ENCODE measurements around the gene ASPHD1. TPM values are rescaled to one million over a fixed set of nuclear protein-coding genes. Genes with fewer than 3 reads are reported as not detected.

Gene ASPHD1
- total and polyA plus RNA-seq, 4 experiments from 2014 or later = not detected

DNA sequence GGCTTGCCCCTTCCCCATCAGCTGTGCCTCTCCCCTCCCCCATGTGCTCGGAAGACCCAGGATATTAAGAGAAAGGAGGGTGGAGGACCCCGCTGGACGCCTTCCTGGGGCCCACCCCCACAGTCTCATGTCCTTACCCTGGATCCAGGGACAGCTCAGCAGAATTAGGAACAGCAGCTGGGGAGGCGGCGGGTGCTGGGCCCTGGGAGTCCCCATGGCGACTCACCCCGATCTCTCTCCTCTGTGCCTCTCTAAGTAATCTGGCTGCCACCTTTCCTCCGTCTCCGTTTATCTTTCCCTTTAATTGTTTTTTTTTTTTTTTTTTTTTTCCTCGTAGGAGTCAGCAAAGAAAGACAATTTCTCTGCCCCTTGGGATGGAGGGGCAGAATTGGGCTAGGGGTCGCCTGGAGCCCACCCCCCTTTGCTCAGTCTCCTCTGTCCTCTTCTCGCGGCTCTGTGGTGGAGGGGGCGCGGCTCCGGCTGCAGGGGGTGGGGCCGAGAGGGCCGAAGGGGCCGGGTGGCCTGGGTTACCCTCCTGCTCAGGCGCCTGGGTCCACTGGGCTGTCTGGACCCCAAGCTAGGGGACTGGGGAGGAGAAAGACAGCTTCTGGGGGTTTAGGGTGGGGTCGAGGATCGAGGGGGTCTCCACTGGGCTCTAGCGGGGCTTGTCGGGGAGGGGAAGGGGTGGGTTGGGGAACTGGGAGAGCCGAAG, 1.3 kb upstream of the ASPHD1 start:
- peaks cover 0 to 3% (median 0%) of the 10 kb centered on the region in 8 donors for H3K9me3 Mint-ChIP-seq
- Histone ChIP-seq H3K27ac (ENCODE audit: low read depth, low read length) (no peak overlapping the region), H3K4me1 (ENCODE audit: insufficient read depth, low read length) (peaks cover 15% of the 10 kb centered on the region), H3K36me3 (ENCODE audit: insufficient read depth, low read length) (no peaks in the 10 kb centered on the region), H3K9me3 (ENCODE audit: control insufficient read depth in 1 of 2, low read length in 2 of 2) (no peaks in the 10 kb centered on the region), H3K4me3 (ENCODE audit: low read length in 2 of 2) (no peak overlapping the region), H3K27me3 (ENCODE audit: insufficient read depth, low read length) (peaks cover 10% of the 10 kb centered on the region)
- peaks cover 18 to 24% of the 10 kb centered on the region in 2 donors for H3K27me3 Mint-ChIP-seq
- peak overlapping the region in 1 of 8 donors; percentile 67 for H3K4me3 Mint-ChIP-seq
- H3K36me3 Mint-ChIP-seq = no peaks in the 10 kb centered on the region
- H3K4me1 Mint-ChIP-seq = peaks cover 0 to 5% (median 3%) of the 10 kb centered on the region in 4 donors
- intact Hi-C loops (cut with micrococcal nuclease) = no loop called here
- ChIA-PET CTCF (ENCODE audit: partially characterized antibody) (no interaction called here), POLR2A (ENCODE audit: partially characterized antibody) (interaction anchor here (0.8 to 3.9 kb wide), 3 partner anchors 27 to 97 kb away, joined by 4 to 13 read pairs (median 5); partner anchors contain the start of genes INO80E, KCTD13 and TMEM219)
- no peak for DNase-seq
- H3K27ac Mint-ChIP-seq = no peak overlapping the region

DNA sequence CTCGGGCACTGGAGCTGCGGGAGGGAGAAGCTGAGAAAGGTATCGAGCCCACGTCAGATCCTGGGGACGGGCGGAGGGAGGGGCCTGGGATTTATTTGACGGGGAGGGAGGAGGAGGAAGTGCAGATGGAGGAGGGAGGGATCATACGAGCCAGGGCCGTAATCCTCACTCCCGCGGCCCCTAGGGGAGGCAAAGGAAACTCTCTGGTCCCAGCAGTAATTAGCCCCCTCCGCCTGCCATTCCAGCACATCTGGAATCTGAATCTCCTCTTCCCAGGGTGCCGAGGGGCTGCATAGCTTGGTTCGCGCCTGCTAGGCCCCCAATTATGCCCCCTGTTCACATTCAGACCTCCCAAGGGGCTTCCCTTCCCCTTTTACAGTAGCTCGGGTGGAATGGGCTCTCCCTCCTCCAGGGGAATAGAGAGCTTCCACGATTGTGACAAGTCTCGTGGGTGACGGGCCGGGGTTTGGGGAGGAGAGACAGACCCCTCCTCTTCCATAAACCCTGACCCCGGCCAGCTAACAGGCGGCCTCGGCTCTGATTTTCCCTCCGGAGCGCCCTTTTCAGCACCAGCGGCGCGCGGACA, 679 bp upstream of the ASPHD1 start, which contains the start of gene SEZ6L2:
SEZ6L2 (minus strand) TSS at position 35 of the 586 bp plus-strand sequence. CDS start 531 bp downstream, outside the sequence.
- Histone ChIP-seq H3K27ac (ENCODE audit: low read depth, low read length) (no peak within 1 kb of the TSS), H3K9me3 (ENCODE audit: control insufficient read depth in 1 of 2, low read length in 2 of 2) (no peaks in the 10 kb centered on the region), H3K4me1 (ENCODE audit: insufficient read depth, low read length) (peaks cover 15% of the 10 kb centered on the region), H3K4me3 (ENCODE audit: low read length in 2 of 2) (peak within 1 kb of the TSS in 1 of 2 donors; percentile 45), H3K36me3 (ENCODE audit: insufficient read depth, low read length) (no peaks in the 10 kb centered on the region), H3K27me3 (ENCODE audit: insufficient read depth, low read length) (peaks cover 10% of the 10 kb centered on the region)
- H3K9me3 Mint-ChIP-seq = peaks cover 0 to 3% (median 0%) of the 10 kb centered on the region in 8 donors
- no peak for DNase-seq
- ChIA-PET CTCF (ENCODE audit: partially characterized antibody) (no interaction called here), POLR2A (ENCODE audit: partially characterized antibody) (interaction anchor here (0.8 to 3.9 kb wide), 9 partner anchors 12 to 149 kb away, joined by 3 to 13 read pairs (median 5); partner anchors contain the start of genes INO80E, KCTD13 and TMEM219)
- H3K4me3 Mint-ChIP-seq = peak within 1 kb of the TSS; percentile 45 to 83 (median 70)
- H3K36me3 Mint-ChIP-seq = no peaks in the 10 kb centered on the region
- intact Hi-C loops (cut with micrococcal nuclease) = loop anchor here (1.0 kb wide), 1 partner anchor 36 kb away; the partner anchor contains the start of gene CDIPT
- peaks cover 18 to 24% of the 10 kb centered on the region in 2 donors for H3K27me3 Mint-ChIP-seq
- H3K27ac Mint-ChIP-seq = peak within 1 kb of the TSS in 2 of 7 donors; percentile 30 to 41
- H3K4me1 Mint-ChIP-seq = peaks cover 0 to 5% (median 3%) of the 10 kb centered on the region in 4 donors

DNA sequence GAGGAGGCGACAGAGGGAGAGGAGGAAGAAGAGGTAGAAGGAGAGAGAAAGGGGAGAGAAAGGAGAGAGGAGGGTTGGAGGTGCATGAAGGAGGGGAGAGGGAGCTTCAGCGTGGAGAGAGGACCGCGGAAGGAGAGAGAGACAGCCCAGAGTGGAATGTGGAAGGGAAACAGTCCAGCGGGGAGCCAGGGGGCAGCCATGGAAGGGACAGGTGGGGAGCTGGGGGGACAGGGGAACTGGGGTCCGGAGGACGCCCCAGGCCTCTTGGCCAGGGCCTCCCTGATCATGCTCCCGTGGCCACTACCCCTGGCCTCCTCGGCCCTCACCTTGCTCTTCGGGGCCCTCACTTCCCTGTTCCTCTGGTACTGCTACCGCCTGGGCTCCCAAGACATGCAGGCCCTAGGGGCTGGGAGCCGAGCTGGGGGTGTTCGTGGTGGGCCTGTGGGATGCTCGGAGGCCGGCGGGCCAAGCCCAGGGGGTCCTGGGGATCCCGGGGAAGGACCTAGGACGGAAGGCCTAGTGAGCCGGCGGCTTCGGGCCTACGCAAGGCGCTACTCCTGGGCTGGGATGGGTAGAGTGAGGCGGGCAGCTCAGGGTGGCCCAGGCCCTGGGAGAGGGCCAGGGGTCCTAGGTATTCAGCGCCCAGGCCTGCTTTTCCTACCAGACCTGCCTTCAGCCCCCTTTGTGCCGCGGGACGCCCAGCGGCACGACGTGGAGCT, 759 bp downstream of the ASPHD1 start:
- Histone ChIP-seq H3K27me3 (ENCODE audit: insufficient read depth, low read length) (peaks cover 10% of the 10 kb centered on the region), H3K4me3 (ENCODE audit: low read length in 2 of 2) (no peak overlapping the region), H3K36me3 (ENCODE audit: insufficient read depth, low read length) (no peaks in the 10 kb centered on the region), H3K4me1 (ENCODE audit: insufficient read depth, low read length) (peaks cover 15% of the 10 kb centered on the region), H3K9me3 (ENCODE audit: control insufficient read depth in 1 of 2, low read length in 2 of 2) (no peaks in the 10 kb centered on the region), H3K27ac (ENCODE audit: low read depth, low read length) (no peak overlapping the region)
- Mint-ChIP-seq H3K4me1 (peaks cover 0 to 5% (median 3%) of the 10 kb centered on the region in 4 donors), H3K27ac (peak overlapping the region in 2 of 7 donors; percentile 30), H3K9me3 (peaks cover 0 to 3% (median 0%) of the 10 kb centered on the region in 8 donors), H3K4me3 (peak overlapping the region; percentile 47 to 83 (median 72)), H3K27me3 (peaks cover 18% of the 10 kb centered on the region in 2 donors), H3K36me3 (no peaks in the 10 kb centered on the region)
- POLR2A ChIA-PET (ENCODE audit: partially characterized antibody) = interaction anchor here (1.5 to 3.9 kb wide), 4 partner anchors 16 to 93 kb away, joined by 4 to 13 read pairs (median 10); partner anchors contain the start of gene KCTD13
- DNase-seq = no peak
- CTCF ChIA-PET (ENCODE audit: partially characterized antibody) = interaction anchor here (0.9 to 1.3 kb wide), 2 partner anchors 72 to 76 kb away, joined by 3 read pairs; partner anchors contain the start of gene TAOK2
- intact Hi-C loops (cut with micrococcal nuclease) = loop anchor here (1.0 kb wide), 1 partner anchor 38 kb away; the partner anchor contains the start of gene CDIPT

DNA sequence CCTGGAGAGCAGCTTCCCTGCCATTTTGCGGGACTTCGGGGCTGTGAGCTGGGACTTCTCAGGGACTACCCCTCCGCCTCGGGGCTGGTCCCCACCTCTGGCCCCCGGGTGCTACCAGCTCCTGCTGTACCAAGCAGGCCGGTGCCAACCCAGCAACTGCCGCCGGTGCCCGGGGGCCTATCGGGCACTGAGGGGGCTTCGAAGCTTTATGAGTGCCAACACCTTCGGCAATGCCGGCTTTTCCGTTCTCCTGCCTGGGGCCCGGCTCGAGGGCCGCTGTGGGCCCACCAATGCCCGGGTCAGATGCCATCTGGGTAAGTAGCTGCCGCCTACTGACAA, 1.3 kb downstream of the ASPHD1 start:
- CTCF ChIA-PET (ENCODE audit: partially characterized antibody) = interaction anchor here (1.1 to 1.3 kb wide), 2 partner anchors 13 to 72 kb away, joined by 3 read pairs; partner anchors contain the start of gene TAOK2
- peak overlapping the region in 4 of 8 donors; percentile 26 to 61 (median 46) for H3K4me3 Mint-ChIP-seq

DNA sequence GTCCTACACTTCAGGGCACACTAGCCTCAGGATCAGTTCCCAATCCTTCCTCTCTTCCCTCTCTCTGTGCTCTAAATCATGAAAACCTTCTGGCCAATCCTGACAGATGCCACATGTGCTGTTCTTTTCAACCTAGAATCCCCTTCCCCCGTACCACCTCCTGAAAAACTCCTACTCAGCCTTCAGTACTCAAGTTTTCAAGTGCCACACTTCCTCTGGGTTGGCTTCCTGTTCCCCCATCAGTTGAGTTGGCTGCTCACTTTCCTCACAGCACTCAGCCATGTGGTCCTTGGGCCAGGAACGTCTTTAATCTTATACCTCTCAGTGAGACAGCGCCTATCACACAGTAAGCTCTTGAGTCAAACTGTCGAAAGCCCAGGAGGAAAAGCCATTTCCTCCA, 3.3 kb downstream of the ASPHD1 start:
- Mint-ChIP-seq H3K36me3 (peaks cover 4 to 6% of the 10 kb centered on the region in 2 donors), H3K27me3 (peaks cover under 1 to 5% of the 10 kb centered on the region in 2 donors), H3K9me3 (no peaks in the 10 kb centered on the region), H3K4me1 (peaks cover 0 to 7% (median 5%) of the 10 kb centered on the region in 4 donors), H3K4me3 (peak overlapping the region in 2 of 8 donors; percentile 12 to 43), H3K27ac (no peak overlapping the region)
- Histone ChIP-seq H3K36me3 (ENCODE audit: insufficient read depth, low read length) (no peaks in the 10 kb centered on the region), H3K27ac (ENCODE audit: low read depth, low read length) (no peak overlapping the region), H3K4me3 (ENCODE audit: low read length in 2 of 2) (no peak overlapping the region), H3K9me3 (ENCODE audit: control insufficient read depth in 1 of 2, low read length in 2 of 2) (no peaks in the 10 kb centered on the region), H3K27me3 (ENCODE audit: insufficient read depth, low read length) (no peaks in the 10 kb centered on the region), H3K4me1 (ENCODE audit: insufficient read depth, low read length) (peaks cover 15% of the 10 kb centered on the region)
- DNase-seq = no peak
- CTCF ChIA-PET (ENCODE audit: partially characterized antibody) = no interaction called here
- intact Hi-C loops (cut with micrococcal nuclease) = no loop called here
- POLR2A ChIA-PET (ENCODE audit: partially characterized antibody) = no interaction called here

More for the DNA sequence above, 1.3 kb downstream of the ASPHD1 start:
- DNase-seq = no peak
- Histone ChIP-seq H3K27ac (ENCODE audit: low read depth, low read length) (no peak overlapping the region), H3K36me3 (ENCODE audit: insufficient read depth, low read length) (no peaks in the 10 kb centered on the region), H3K27me3 (ENCODE audit: insufficient read depth, low read length) (peaks cover 10% of the 10 kb centered on the region), H3K4me1 (ENCODE audit: insufficient read depth, low read length) (peaks cover 15% of the 10 kb centered on the region), H3K9me3 (ENCODE audit: control insufficient read depth in 1 of 2, low read length in 2 of 2) (no peaks in the 10 kb centered on the region), H3K4me3 (ENCODE audit: low read length in 2 of 2) (no peak overlapping the region)
- H3K36me3 Mint-ChIP-seq = peaks cover 0 to 3% of the 10 kb centered on the region in 2 donors
- H3K27me3 Mint-ChIP-seq = peaks cover 15 to 16% of the 10 kb centered on the region in 2 donors
- peaks cover 0 to 3% (median 0%) of the 10 kb centered on the region in 8 donors for H3K9me3 Mint-ChIP-seq
- peaks cover 0 to 5% (median 3%) of the 10 kb centered on the region in 4 donors for H3K4me1 Mint-ChIP-seq
- intact Hi-C loops (cut with micrococcal nuclease) = no loop called here
- POLR2A ChIA-PET (ENCODE audit: partially characterized antibody) = interaction anchor here (1.5 to 3.9 kb wide), 4 partner anchors 15 to 94 kb away, joined by 4 to 13 read pairs (median 10); partner anchors contain the start of gene KCTD13
- peak overlapping the region in 1 of 7 donors; percentile 40 for H3K27ac Mint-ChIP-seq

DNA sequence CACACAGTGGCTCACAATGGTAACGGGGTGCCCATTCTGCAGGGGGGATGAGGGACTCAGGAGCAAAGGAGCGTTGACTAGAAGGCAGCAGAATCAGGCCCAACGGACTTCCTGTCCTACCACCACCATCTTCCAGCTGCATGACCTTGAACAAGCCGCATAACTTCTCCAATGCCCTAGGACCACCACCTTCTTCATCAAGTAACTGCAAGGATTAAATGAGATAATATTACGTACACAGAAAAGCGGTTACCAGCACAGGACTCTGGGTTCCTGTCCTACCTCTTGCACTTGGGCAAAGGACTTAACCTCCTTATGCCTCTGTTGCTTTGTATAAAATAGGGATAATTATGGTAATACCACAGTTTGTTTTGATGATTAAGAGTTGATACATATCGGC, 4.7 kb downstream of the ASPHD1 start:
- POLR2A ChIA-PET (ENCODE audit: partially characterized antibody) = no interaction called here
- intact Hi-C loops (cut with micrococcal nuclease) = no loop called here
- peaks cover 0 to 7% (median 6%) of the 10 kb centered on the region in 4 donors for H3K4me1 Mint-ChIP-seq
- H3K27ac Mint-ChIP-seq = no peak overlapping the region
- H3K4me3 Mint-ChIP-seq = no peak overlapping the region
- no peaks in the 10 kb centered on the region for H3K36me3 ChIP-seq (ENCODE audit: insufficient read depth, low read length)
- H3K4me1 ChIP-seq (ENCODE audit: insufficient read depth, low read length) = peaks cover 4% of the 10 kb centered on the region
- H3K27me3 ChIP-seq (ENCODE audit: insufficient read depth, low read length) = no peaks in the 10 kb centered on the region
- no peaks in the 10 kb centered on the region for H3K9me3 Mint-ChIP-seq
- CTCF ChIA-PET (ENCODE audit: partially characterized antibody) = no interaction called here
- peaks cover 4 to 10% of the 10 kb centered on the region in 2 donors for H3K36me3 Mint-ChIP-seq
- peaks cover 0 to 2% of the 10 kb centered on the region in 2 donors for H3K27me3 Mint-ChIP-seq
- no peak overlapping the region for H3K4me3 ChIP-seq (ENCODE audit: low read length in 2 of 2)
- no peaks in the 10 kb centered on the region for H3K9me3 ChIP-seq (ENCODE audit: control insufficient read depth in 1 of 2, low read length in 2 of 2)
- H3K27ac ChIP-seq (ENCODE audit: low read depth, low read length) = no peak overlapping the region
- DNase-seq = no peak

All from CD4-positive, alpha-beta memory T cell (primary cell).